Hepatocyte (in vitro differentiated cells): ENCODE measurements around the gene ATP5PD. TPM values are rescaled to one million over a fixed set of nuclear protein-coding genes. Genes with fewer than 3 reads are reported as not detected.

Experiments used
- DNase-seq: peaks from one replicate; pipeline ENCODE4 v3.0.0-alpha.2; 2016; ENCODE audit warnings: low spot score
- H2AFZ ChIP-seq: fragments of 200-600 bp; sonication (generic); 2 replicates; pipeline ENCODE4 v1.6.0; 2016; ENCODE audit warnings: antibody characterized with exemption, mild to moderate bottlenecking
- H3K27ac ChIP-seq: fragments of 200-600 bp; sonication (generic); 2 replicates; pipeline ENCODE4 v1.5.1; 2016; ENCODE audit warnings: mild to moderate bottlenecking
- H3K27me3 ChIP-seq: fragments of 200-600 bp; sonication (generic); 2 replicates; pipeline ENCODE4 v1.6.1; 2016
- H3K36me3 ChIP-seq: fragments of 200-600 bp; sonication (generic); replicated peaks from 2 replicates; pipeline ENCODE4 v1.5.1; 2016; ENCODE audit warnings: low read depth; ENCODE audit not compliant: insufficient read depth
- H3K4me1 ChIP-seq: fragments of 200-600 bp; sonication (generic); 2 replicates; pipeline ENCODE4 v1.5.1; 2016; ENCODE audit warnings: mild to moderate bottlenecking, moderate library complexity; ENCODE audit not compliant: insufficient read depth
- H3K4me2 ChIP-seq: fragments of 200-600 bp; sonication (generic); 2 replicates; pipeline ENCODE4 v1.6.0; 2016
- H3K4me3 ChIP-seq: fragments of 200-600 bp; sonication (generic); 2 replicates; pipeline ENCODE4 v1.5.1; 2016; ENCODE audit warnings: mild to moderate bottlenecking
- H3K79me2 ChIP-seq: fragments of 200-600 bp; sonication (generic); 2 replicates; pipeline ENCODE4 v1.6.0; 2017; ENCODE audit warnings: mild to moderate bottlenecking
- H3K9me2 ChIP-seq: fragments of 200-600 bp; sonication (generic); replicated peaks from 2 replicates; pipeline ENCODE4 v1.6.0; 2017; ENCODE audit warnings: mild to moderate bottlenecking; ENCODE audit not compliant: insufficient read depth
- H3K9me3 ChIP-seq: fragments of 200-600 bp; sonication (generic); 2 replicates; pipeline ENCODE4 v1.5.1; 2016; ENCODE audit warnings: low read depth, mild to moderate bottlenecking
- H4K20me1 ChIP-seq: fragments of 200-600 bp; sonication (generic); 2 replicates; pipeline ENCODE4 v1.6.0; 2016; ENCODE audit warnings: mild to moderate bottlenecking; ENCODE audit not compliant: insufficient read depth, poor library complexity, severe bottlenecking
- EZH2 ChIP-seq: fragments of 200-600 bp; sonication (generic); IDR thresholded peaks from 2 replicates; pipeline ENCODE4 v1.6.1; 2016; ENCODE audit warnings: antibody characterized with exemption, mild to moderate bottlenecking, borderline replicate concordance
- EZH2phosphoT487 ChIP-seq: fragments of 200-600 bp; sonication (generic); IDR thresholded peaks from one replicate; pipeline ENCODE4 v1.6.1; 2018; ENCODE audit warnings: antibody characterized with exemption, mild to moderate bottlenecking, low read depth, moderate library complexity; ENCODE audit not compliant: unreplicated experiment, severe bottlenecking
- WGBS: methylation state at CpG from one replicate; pipeline ENCODE4 v1.1.6; 2016; ENCODE audit warnings: low lambda C conversion rate; ENCODE audit errors: missing lambda C conversion rate; 5-methylcytosine and 5-hydroxymethylcytosine counted together
- polyA plus RNA-seq: library from polyadenylated mRNA; unstranded; fragments of >200 nt; fragmentation: Nextera tagmentation; extraction: Ambion mirVana; gene quantifications from 2 replicates; pipeline ENCODE4 v1.2.1, GENCODE V29; 2016
- total RNA-seq: library from RNA; depleted of rRNA; stranded (reverse); fragments of >200 nt; gene quantifications from 2 replicates; pipeline ENCODE4 v1.2.3, GENCODE V29; 2014
- TF ChIP-seq, protein P1 (sequence below): fragments of 200-600 bp; sonication (generic); IDR thresholded peaks from 2 replicates; pipeline ENCODE4 v1.5.1; 2016; ENCODE audit warnings: antibody characterized with exemption, mild to moderate bottlenecking; ENCODE audit not compliant: poor library complexity

The ATP5PD gene
- total and polyA plus RNA-seq, 2 experiments from 2014 or later: 296 to 332 TPM

DNA sequence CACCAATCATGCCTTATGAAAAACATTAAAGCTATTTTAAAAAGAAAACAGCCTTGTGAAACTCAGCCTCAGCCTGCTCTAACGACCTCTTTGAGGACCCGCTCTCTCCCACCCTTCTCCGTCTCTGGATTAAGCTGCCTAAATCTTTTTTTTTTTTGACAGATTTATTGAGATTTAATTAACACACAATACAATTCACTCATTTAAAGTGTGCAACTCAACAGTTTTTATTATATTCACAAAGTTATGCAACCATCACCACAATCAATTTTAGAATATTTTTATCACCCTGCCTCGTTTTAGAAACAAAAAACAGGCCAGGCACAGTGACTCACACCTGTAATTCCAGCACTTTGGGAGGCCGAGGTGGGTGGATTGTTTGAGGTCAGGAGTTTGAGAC, 50.9 kb downstream of the ATP5PD start:
- Histone ChIP-seq H3K79me2 (peaks cover 39% of the 10 kb centered on the region), H4K20me1 (no peaks in the 10 kb centered on the region), H3K4me3 (no peak overlapping the region), H3K4me1 (peaks cover 10% of the 10 kb centered on the region), H3K9me2 (no peaks in the 10 kb centered on the region), H2AFZ (no peak overlapping the region), H3K27me3 (no peaks in the 10 kb centered on the region), H3K27ac (no peak overlapping the region), H3K36me3 (no peaks in the 10 kb centered on the region), H3K4me2 (no peak overlapping the region), H3K9me3 (no peaks in the 10 kb centered on the region)
- WGBS: 86% methylated on average over 5 of the region's 5 CpGs
- DNase-seq: no peak
- TF ChIP-seq EZH2 (no peak), EZH2phosphoT487 (no peak)
- TF ChIP-seq, protein P1, sequence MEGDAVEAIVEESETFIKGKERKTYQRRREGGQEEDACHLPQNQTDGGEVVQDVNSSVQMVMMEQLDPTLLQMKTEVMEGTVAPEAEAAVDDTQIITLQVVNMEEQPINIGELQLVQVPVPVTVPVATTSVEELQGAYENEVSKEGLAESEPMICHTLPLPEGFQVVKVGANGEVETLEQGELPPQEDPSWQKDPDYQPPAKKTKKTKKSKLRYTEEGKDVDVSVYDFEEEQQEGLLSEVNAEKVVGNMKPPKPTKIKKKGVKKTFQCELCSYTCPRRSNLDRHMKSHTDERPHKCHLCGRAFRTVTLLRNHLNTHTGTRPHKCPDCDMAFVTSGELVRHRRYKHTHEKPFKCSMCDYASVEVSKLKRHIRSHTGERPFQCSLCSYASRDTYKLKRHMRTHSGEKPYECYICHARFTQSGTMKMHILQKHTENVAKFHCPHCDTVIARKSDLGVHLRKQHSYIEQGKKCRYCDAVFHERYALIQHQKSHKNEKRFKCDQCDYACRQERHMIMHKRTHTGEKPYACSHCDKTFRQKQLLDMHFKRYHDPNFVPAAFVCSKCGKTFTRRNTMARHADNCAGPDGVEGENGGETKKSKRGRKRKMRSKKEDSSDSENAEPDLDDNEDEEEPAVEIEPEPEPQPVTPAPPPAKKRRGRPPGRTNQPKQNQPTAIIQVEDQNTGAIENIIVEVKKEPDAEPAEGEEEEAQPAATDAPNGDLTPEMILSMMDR: no peak

GRCh38 chr17:74994440-74994839, 52.3 kb downstream of the ATP5PD start:
- no peak for DNase-seq
- Histone ChIP-seq H4K20me1 (no peaks in the 10 kb centered on the region), H3K27me3 (no peaks in the 10 kb centered on the region), H3K36me3 (no peaks in the 10 kb centered on the region), H3K79me2 (peaks cover 53% of the 10 kb centered on the region), H2AFZ (no peak overlapping the region), H3K4me1 (peaks cover 16% of the 10 kb centered on the region), H3K9me2 (no peaks in the 10 kb centered on the region), H3K27ac (peak overlapping the region; percentile 24), H3K9me3 (no peaks in the 10 kb centered on the region), H3K4me3 (no peak overlapping the region), H3K4me2 (no peak overlapping the region)
- TF ChIP-seq EZH2phosphoT487: no peak
- TF ChIP-seq, protein P1: no peak
- TF ChIP-seq EZH2: no peak
- 86% methylated on average over 7 of the region's 7 CpGs for WGBS

- Histone ChIP-seq H3K9me3 (no peaks in the 10 kb centered on the region), H3K4me2 (peak overlapping the region; percentile 47), H3K27ac (peak overlapping the region; percentile 98), H4K20me1 (no peaks in the 10 kb centered on the region), H3K79me2 (peaks cover 63% of the 10 kb centered on the region), H3K9me2 (no peaks in the 10 kb centered on the region), H2AFZ (no peak overlapping the region), H3K27me3 (no peaks in the 10 kb centered on the region), H3K36me3 (no peaks in the 10 kb centered on the region), H3K4me3 (no peak overlapping the region), H3K4me1 (peaks cover 27% of the 10 kb centered on the region)
- WGBS: 46% methylated on average over 2 of the region's 2 CpGs
- no peak for DNase-seq
- no peak for TF ChIP-seq EZH2
- TF ChIP-seq, protein P1: no peak
- TF ChIP-seq EZH2phosphoT487: no peak
These were observed 54.5 kb downstream of the ATP5PD start for GRCh38 chr17:74992223-74992622.

GRCh38 chr17:74990581-74991105, 56.1 kb downstream of the ATP5PD start:
- Histone ChIP-seq H3K4me1 (peaks cover 33% of the 10 kb centered on the region), H3K27ac (peak overlapping the region; percentile 98)
- no peak for TF ChIP-seq EZH2phosphoT487
- TF ChIP-seq, protein P1: no peak
- TF ChIP-seq EZH2: no peak

More at GRCh38 chr17:74990581-74991105, 56.1 kb downstream of the ATP5PD start:
- Histone ChIP-seq H3K4me3 (no peak overlapping the region), H3K9me3 (no peaks in the 10 kb centered on the region), H3K27me3 (no peaks in the 10 kb centered on the region), H3K79me2 (peaks cover 53% of the 10 kb centered on the region), H4K20me1 (no peaks in the 10 kb centered on the region), H3K36me3 (no peaks in the 10 kb centered on the region), H3K4me2 (no peak overlapping the region), H3K9me2 (no peaks in the 10 kb centered on the region), H2AFZ (no peak overlapping the region)
- 98% methylated on average over 10 of the region's 10 CpGs for WGBS
- no peak for DNase-seq
